GM12874 (cell line): ENCODE data around the gene TTC39C.

ENCODE experiments used
- TF ChIP-seq, protein P1 (sequence below): IDR thresholded peaks from 2 replicates; pipeline ENCODE4 v1.5.1; 2011; ENCODE audit warnings: low read depth, mild to moderate bottlenecking, control low read depth, low read length, moderate library complexity; ENCODE audit not compliant: insufficient read depth

The TTC39C gene

GRCh38 chr18:24006712-24007313 is 7.7 kb upstream of the TTC39C start:
- TF ChIP-seq, protein P1, sequence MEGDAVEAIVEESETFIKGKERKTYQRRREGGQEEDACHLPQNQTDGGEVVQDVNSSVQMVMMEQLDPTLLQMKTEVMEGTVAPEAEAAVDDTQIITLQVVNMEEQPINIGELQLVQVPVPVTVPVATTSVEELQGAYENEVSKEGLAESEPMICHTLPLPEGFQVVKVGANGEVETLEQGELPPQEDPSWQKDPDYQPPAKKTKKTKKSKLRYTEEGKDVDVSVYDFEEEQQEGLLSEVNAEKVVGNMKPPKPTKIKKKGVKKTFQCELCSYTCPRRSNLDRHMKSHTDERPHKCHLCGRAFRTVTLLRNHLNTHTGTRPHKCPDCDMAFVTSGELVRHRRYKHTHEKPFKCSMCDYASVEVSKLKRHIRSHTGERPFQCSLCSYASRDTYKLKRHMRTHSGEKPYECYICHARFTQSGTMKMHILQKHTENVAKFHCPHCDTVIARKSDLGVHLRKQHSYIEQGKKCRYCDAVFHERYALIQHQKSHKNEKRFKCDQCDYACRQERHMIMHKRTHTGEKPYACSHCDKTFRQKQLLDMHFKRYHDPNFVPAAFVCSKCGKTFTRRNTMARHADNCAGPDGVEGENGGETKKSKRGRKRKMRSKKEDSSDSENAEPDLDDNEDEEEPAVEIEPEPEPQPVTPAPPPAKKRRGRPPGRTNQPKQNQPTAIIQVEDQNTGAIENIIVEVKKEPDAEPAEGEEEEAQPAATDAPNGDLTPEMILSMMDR, result no peak

DNA sequence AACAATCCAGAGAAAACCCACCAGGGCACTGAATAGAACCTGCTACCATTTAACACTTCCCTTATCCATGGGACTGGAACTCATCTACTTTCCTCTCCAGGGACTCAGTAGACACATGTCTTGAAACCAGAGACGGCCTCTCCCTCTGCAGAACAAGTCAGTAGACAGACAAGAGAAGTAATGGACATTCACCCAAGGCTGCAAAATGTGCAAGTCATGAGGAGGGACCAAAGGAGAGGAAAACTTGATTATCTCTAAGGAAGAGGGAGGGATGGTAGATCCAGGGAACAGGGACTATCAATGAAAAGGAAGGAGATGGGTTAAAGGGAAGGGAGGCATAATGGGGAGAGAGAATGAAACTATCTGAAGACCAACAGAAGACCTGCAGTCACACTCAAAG is 5.3 kb upstream of the TTC39C start:
- TF ChIP-seq, protein P1, result no peak

GRCh38 chr18:24009651-24010333 is 4.8 kb upstream of the TTC39C start:
- TF ChIP-seq, protein P1, result no peak

GRCh38 chr18:24010673-24011072 is 3.9 kb upstream of the TTC39C start:
- TF ChIP-seq, protein P1, result no peak

DNA sequence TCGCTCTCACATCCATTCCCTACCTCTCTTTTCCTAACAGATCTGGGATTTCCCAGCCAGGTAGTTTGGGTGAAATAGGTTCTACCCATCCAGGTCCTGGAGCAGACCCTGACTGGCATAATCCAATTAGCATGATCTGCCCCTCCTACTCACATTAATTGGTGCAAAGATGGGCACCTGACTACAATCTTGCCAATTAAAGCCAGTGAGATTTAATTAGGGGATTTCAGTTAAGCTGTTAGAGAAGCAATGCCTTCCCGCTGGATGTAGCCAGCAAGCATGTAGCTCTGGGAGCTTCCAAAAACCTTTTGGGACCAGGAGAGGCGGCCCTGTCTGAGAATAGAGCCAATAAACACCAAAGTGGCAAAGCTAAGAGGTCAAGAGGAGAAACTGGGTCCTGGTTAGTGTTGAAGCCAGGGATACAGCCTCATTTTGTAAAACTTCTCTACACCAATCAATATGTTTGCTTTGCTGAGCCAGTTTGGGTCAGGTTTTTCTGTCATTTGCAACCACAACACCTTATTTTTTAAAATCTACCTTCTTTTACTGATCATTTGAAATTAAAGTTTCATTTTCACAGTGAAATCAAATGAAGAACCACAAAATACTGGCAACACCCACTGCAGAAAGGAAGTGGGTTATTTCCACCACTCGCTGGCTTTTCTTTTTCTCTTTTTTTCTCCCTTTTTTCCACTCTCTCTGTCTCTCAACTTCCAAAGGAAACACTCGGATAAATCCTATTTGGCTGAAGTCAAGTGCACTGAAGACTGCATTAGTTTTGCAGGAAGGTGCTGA is 3.2 kb upstream of the TTC39C start:
- TF ChIP-seq, protein P1, result no peak

DNA sequence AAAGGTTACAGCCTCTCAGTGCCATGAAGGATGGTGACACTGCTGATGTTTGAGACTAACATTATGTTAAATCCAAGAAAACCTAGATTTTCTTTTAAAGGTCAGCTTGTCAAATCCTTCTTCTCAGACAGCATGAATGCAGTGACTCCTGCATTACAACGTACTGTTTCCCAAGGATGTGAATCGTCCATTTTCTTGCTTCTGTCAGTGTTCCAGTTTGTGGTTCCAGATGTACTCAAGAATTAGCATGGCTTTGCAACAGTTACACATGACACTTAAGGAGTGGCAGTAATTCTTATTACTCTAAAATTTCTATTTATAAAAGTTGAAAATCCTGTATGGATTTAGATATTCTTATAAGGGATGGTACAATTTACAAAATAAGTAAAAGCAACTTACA is 1.5 kb upstream of the TTC39C start:
- TF ChIP-seq, protein P1, result no peak

- TF ChIP-seq, protein P1, result no peak
Measured at GRCh38 chr18:24014986-24015638, 558 bp downstream of the TTC39C start.
